ENCODE results near the gene IL17RC. TPM values are rescaled to one million over a fixed set of nuclear protein-coding genes. Genes with fewer than 3 reads are reported as not detected.

IL17RC gene
- polyA plus RNA-seq, 3 donors = 8.3 to 17.9 (median 9.3) TPM

GRCh38 chr3:9897408-9898372 is 19.2 kb upstream of the IL17RC start:
- no peaks in the 10 kb centered on the region for H3K27me3 ChIP-seq (ENCODE audit: control insufficient read depth in 2 of 2, insufficient read depth in 2 of 2, low read length in 2 of 2)
- no peaks in the 10 kb centered on the region for H3K9me3 Mint-ChIP-seq
- H3K27ac Mint-ChIP-seq = peak overlapping the region; percentile 21 to 76 (median 31)
- TF ChIP-seq CTCF (IDR thresholded peaks at IDR 0.05) = no peak
- H4K20me1 ChIP-seq (ENCODE audit: insufficient read depth, low read length) = peaks cover 7% of the 10 kb centered on the region
- DNase-seq = no peak
- no peaks in the 10 kb centered on the region for H3K9me3 ChIP-seq (replicated peaks in 1 of 2; ENCODE audit: control insufficient read depth in 1 of 2, insufficient read depth in 1 of 2, low read length in 2 of 2)
- H3K9ac ChIP-seq (ENCODE audit: insufficient read depth, low read length, poor library complexity, severe bottlenecking) = no peak overlapping the region
- H3K4me2 ChIP-seq (replicated peaks; ENCODE audit: extremely low read depth, low read length, poor library complexity, severe bottlenecking) = no peak overlapping the region
- no peak overlapping the region for H3K27ac ChIP-seq (ENCODE audit: low read depth in 1 of 2, low read length in 2 of 2)
- peaks cover 8% of the 10 kb centered on the region for H3K79me2 ChIP-seq (ENCODE audit: insufficient read depth, low read length)
- peaks cover 7 to 9% of the 10 kb centered on the region in 2 donors for H3K4me1 ChIP-seq (ENCODE audit: control insufficient read depth in 1 of 2, insufficient read depth in 2 of 2, low read length in 2 of 2)
- peaks cover 19 to 21% of the 10 kb centered on the region in 2 donors for H3K36me3 Mint-ChIP-seq
- H3K4me1 Mint-ChIP-seq = peaks cover 46% of the 10 kb centered on the region
- peaks cover 9 to 16% of the 10 kb centered on the region in 2 donors for H3K36me3 ChIP-seq (replicated peaks in 1 of 2; ENCODE audit: control insufficient read depth in 1 of 2, insufficient read depth in 2 of 2, low read length in 2 of 2)
- intact Hi-C loops (cut with micrococcal nuclease) = no loop called here
- H3K4me3 Mint-ChIP-seq = no peak overlapping the region
- H3K4me3 ChIP-seq (replicated peaks in 1 of 3; ENCODE audit: low read depth in 2 of 3, low read length in 3 of 3) = no peak overlapping the region
- 56% methylated on average over 3 of the region's 4 CpGs for WGBS (ENCODE audit: insufficient coverage)
- H3K27me3 Mint-ChIP-seq (ENCODE audit: low read depth in 3 of 3) = peaks cover 0 to 2% (median 0%) of the 10 kb centered on the region in 3 donors
- H2AFZ ChIP-seq (ENCODE audit: insufficient read depth, low read depth, low read length, poor library complexity, severe bottlenecking) = no peak overlapping the region

- intact Hi-C loops (cut with micrococcal nuclease) = no loop called here
- Histone ChIP-seq H3K4me1 (ENCODE audit: control insufficient read depth in 1 of 2, insufficient read depth in 2 of 2, low read length in 2 of 2) (peaks cover 7 to 14% of the 10 kb centered on the region in 2 donors), H3K9ac (ENCODE audit: insufficient read depth, low read length, poor library complexity, severe bottlenecking) (no peak overlapping the region), H2AFZ (ENCODE audit: insufficient read depth, low read depth, low read length, poor library complexity, severe bottlenecking) (no peak overlapping the region), H3K27me3 (ENCODE audit: control insufficient read depth in 2 of 2, insufficient read depth in 2 of 2, low read length in 2 of 2) (no peaks in the 10 kb centered on the region), H4K20me1 (ENCODE audit: insufficient read depth, low read length) (no peaks in the 10 kb centered on the region), H3K4me3 (replicated peaks in 1 of 3; ENCODE audit: low read depth in 2 of 3, low read length in 3 of 3) (no peak overlapping the region), H3K79me2 (ENCODE audit: insufficient read depth, low read length) (no peaks in the 10 kb centered on the region), H3K4me2 (replicated peaks; ENCODE audit: extremely low read depth, low read length, poor library complexity, severe bottlenecking) (no peak overlapping the region), H3K27ac (ENCODE audit: low read depth in 1 of 2, low read length in 2 of 2) (no peak overlapping the region), H3K36me3 (replicated peaks in 1 of 2; ENCODE audit: control insufficient read depth in 1 of 2, insufficient read depth in 2 of 2, low read length in 2 of 2) (peaks cover 0 to 7% of the 10 kb centered on the region in 2 donors), H3K9me3 (replicated peaks in 1 of 2; ENCODE audit: control insufficient read depth in 1 of 2, insufficient read depth in 1 of 2, low read length in 2 of 2) (no peaks in the 10 kb centered on the region)
- DNase-seq = no peak
- WGBS (ENCODE audit: insufficient coverage) = 56% methylated on average over 6 of the region's 8 CpGs
- Mint-ChIP-seq H3K36me3 (peaks cover 11 to 13% of the 10 kb centered on the region in 2 donors), H3K27ac (peak overlapping the region in 1 of 7 donors; percentile 60), H3K4me3 (no peak overlapping the region), H3K4me1 (peaks cover 47% of the 10 kb centered on the region), H3K9me3 (no peaks in the 10 kb centered on the region), H3K27me3 (ENCODE audit: low read depth in 3 of 3) (peaks cover 0 to 2% (median 0%) of the 10 kb centered on the region in 3 donors)
- TF ChIP-seq CTCF (IDR thresholded peaks at IDR 0.05) = no peak
These were observed 18.2 kb upstream of the IL17RC start for GRCh38 chr3:9898467-9899241.
